ENCODE measurements around the gene MOSPD3. TPM values are rescaled to one million over a fixed set of nuclear protein-coding genes. Genes with fewer than 3 reads are reported as not detected.

Gene MOSPD3
- polyA plus RNA-seq, 3 donors = 13.1 to 25.6 (median 17.9) TPM

DNA sequence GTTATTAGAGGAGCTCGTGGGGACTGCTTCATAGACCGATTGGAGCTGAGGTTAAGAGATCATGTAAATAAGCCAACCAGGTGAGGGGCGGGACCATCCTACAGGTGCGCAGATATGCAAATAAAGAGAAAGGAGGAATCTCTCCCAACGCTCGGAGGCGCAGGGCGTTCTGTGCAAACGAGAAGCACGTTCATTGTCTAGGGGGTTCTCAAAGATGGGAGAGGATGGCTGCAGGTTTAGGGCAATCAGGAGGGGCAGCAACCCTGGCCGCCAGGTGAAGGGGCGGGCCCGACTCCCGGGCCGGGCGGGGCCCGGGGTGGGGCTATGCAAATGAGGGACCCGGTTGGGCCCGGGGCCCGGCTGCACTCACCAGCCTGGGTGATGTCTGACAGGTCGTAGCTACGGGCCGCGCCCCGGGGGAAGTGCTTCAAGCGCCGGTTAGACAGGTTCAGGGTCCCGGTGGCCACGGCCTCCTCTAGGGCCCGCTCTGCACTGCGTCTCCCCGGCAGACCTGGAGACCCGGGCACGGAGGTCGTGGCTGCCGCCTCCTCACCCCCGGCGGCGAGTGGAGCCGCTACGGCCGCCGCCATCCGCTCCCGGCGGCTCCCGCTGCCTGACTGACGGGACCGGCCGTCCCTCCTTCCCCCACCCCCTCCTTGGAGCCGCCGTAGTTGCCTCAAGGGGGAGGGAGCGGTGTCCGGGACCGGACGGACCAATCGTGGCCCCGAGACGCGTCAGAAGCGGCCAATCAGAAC lies 26.7 kb upstream of the MOSPD3 start, which contains the start of gene LRCH4:
Gene LRCH4, minus strand, starts transcription at position 619 of the 755 bp plus-strand sequence. Its CDS starts 29 bp downstream, at position 590.
- 0 to 1% (median 0%) methylated on average over 58 to 60 of the region's 61 CpGs for WGBS, 3 donors
- H3K27ac ChIP-seq (ENCODE audit: low read depth, low read length) = no peak within 1 kb of the TSS

DNA sequence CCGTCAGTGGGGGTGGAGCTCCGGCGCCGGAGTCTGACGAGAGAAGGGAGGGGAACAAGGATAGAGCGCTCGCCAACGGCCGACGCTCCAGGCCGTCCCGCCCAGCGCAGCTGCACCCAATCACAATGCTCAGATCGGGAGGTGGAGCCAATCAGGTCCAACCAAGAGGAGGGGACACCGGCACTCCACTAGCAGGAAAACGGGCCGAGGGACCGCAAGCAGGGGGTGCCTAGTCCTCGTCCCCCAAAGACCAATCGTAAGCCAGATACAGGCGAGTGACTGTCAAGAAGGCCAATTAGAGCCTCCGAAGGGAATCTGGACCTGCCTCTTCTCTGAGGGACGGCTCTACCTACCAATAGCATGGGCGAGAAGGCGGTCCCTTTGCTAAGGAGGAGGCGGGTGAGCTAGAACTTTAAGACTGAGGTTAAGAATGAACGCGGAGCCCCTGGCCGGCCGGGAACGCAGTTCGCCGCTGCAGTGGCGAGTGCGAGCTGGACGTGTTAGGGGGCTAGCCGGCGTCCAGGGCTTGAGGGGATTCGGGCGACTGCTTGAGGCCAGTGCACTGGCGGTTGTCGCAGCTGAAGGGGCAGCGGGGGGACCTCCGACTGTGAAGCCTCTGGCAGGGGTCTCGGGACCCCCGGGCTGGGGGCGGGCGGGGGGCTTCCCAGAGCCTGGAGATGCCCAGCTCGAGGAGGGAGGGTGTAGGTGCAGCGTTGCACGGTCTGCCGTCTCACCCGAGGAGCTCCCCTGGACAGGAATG lies 25.9 kb upstream of the MOSPD3 start, which contains the start of gene FBXO24:
Gene FBXO24, plus strand, starts transcription at position 63 of the 760 bp plus-strand sequence. Its CDS starts 298 bp downstream, at position 361.
- no peak within 1 kb of the TSS for H3K27ac ChIP-seq (ENCODE audit: low read depth, low read length)
- 0 to 1% (median 1%) methylated on average over 52 to 53 of the region's 53 CpGs for WGBS, 3 donors

DNA sequence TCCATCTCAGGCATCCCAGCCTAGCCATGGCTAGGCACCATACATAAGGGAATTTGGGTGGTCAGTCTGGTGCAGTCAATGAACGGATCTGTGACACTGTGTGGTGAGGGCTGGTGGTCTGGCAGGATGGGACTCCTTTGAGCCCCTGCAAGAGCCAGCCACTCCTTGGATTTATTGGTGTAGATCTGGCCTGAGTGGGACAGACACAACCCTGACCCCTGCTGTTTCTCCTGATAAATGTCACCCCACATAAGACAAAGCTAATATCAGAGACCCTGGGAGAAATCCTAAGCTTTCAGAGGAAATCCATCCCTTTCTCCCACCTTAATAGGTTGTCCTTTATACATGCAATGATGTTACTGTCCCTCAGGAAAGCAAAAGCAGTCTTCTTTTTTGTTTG lies 23.9 kb upstream of the MOSPD3 start:
- WGBS, 3 donors = 63 to 73% (median 65%) methylated on average over 1 of the region's 1 CpG

DNA sequence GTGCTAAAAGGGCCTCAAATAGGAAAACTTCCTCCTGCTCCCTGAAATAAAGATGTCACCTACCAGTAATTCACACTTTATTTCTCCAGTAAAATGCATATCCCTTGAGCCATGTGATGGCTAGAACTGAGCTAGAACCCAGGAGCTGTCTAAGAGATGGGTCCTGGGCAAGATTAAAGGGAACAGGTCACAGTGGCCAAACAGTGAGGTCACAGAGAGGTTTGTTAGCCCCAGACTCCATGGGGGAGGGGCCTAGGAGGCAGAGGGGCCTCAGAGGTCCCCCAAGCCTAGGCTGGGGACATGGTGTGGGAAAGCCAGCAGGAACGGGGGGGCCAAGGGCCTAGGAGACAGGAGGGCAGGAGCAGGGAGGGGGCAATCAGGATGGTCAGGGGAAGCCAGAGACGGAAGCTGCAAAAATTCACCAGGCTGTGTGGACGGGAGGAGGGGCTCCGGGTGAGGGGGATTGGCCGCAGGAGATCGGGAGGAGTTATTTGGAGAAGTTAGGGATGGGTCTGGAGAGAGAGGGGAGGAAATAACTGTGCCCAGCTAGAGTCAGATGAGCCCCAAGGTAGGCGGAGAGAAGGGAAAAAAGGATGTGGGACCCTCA lies 22.9 kb upstream of the MOSPD3 start:
- no peak overlapping the region for H3K27ac ChIP-seq (ENCODE audit: low read depth, low read length)

More for the DNA sequence above, 23.9 kb upstream of the MOSPD3 start:
- H3K27ac ChIP-seq (ENCODE audit: low read depth, low read length) = no peak overlapping the region

DNA sequence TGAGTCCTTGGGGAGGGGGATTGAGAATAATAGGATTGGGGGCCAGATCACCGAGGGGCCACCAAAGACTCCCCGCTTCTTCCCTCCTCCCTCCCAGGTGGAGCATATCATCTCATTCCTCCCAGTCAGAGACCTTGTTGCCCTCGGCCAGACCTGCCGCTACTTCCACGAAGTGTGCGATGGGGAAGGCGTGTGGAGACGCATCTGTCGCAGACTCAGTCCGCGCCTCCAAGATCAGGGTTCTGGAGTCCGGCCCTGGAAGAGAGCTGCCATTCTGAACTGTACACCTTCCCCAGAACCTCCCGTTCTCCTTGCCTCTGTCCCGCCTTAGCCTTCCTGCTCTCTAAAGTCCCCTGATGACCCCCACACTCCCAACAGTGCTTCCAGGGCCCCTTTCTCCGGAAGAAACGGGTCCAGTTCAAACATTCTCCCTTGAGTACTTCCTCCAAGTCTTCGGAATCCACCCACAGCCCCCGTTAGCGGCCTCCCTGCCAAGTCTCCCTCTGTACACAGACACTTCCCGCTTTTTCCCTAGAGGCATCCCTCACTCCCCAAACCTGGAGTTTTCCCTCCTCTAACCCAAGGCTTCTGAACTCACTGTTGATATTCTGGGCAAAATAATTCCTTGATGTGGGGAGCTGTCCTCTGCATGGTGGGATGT lies 22.1 kb upstream of the MOSPD3 start:
- no peak overlapping the region for H3K27ac ChIP-seq (ENCODE audit: low read depth, low read length)
- 24 to 55% (median 31%) methylated on average over 20 of the region's 20 CpGs for WGBS, 3 donors

More for the DNA sequence above, 22.9 kb upstream of the MOSPD3 start:
- WGBS, 3 donors = 36 to 42% (median 37%) methylated on average over 7 of the region's 7 CpGs

DNA sequence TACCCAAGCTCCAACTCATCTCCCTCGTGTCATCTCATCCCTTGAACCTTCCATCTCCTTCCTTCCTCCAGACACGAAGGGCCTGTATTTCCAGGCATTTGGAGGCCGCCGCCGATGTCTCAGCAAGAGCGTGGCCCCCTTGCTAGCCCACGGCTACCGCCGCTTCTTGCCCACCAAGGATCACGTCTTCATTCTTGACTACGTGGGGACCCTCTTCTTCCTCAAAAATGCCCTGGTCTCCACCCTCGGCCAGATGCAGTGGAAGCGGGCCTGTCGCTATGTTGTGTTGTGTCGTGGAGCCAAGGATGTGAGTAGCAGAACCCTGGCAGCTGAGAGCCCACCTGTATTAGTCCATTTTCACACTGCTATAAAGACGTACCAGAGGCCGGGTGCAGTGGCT lies 20.7 kb upstream of the MOSPD3 start:
- 89 to 94% (median 91%) methylated on average over 17 of the region's 17 CpGs for WGBS, 3 donors
- no peak overlapping the region for H3K27ac ChIP-seq (ENCODE audit: low read depth, low read length)

DNA sequence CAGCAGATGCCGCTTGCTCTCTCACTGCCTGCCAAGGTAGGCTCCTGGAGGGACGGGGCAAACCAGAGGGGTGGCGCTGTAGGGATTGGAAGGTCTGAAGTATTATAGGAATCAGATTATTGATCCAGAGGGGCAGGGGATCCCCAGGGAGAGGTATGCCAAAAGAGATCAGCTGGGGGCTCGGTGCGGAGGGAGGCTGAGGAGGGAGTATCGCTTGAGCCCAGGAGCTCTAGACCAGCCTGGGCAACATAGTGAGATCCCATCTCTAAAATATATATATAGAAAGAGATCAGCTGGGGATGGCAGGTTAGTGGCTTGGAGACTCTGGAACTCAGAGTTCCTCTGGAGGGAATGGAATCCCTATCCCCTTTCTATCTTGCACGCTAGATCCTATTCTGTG lies 17.2 kb upstream of the MOSPD3 start:
- WGBS, 3 donors = 95 to 98% (median 96%) methylated on average over 7 of the region's 7 CpGs

DNA sequence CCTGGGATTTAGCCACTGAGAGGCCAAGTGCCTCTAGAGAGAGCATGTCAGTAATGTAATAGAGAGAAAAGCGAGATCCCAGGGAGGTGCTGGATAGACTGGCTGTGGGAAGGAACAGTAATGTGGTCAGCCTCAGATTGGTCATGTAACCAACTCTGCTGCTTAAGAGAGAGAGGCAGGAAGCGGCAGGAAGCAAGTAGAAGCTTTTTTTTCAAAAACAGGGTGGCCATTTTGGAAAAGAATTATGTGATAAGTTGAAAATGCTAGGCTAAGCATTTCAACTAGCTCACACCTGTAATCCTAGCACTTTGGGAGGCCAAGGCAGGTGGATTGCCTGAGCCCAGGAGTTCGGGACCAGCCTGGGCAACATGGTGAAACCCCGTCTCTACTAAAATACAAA lies 13.9 kb upstream of the MOSPD3 start:
- WGBS, 3 donors = 83 to 85% (median 85%) methylated on average over 4 of the region's 4 CpGs
- H3K27ac ChIP-seq (ENCODE audit: low read depth, low read length) = no peak overlapping the region

More for the DNA sequence above, 17.2 kb upstream of the MOSPD3 start:
- H3K27ac ChIP-seq (ENCODE audit: low read depth, low read length) = no peak overlapping the region

DNA sequence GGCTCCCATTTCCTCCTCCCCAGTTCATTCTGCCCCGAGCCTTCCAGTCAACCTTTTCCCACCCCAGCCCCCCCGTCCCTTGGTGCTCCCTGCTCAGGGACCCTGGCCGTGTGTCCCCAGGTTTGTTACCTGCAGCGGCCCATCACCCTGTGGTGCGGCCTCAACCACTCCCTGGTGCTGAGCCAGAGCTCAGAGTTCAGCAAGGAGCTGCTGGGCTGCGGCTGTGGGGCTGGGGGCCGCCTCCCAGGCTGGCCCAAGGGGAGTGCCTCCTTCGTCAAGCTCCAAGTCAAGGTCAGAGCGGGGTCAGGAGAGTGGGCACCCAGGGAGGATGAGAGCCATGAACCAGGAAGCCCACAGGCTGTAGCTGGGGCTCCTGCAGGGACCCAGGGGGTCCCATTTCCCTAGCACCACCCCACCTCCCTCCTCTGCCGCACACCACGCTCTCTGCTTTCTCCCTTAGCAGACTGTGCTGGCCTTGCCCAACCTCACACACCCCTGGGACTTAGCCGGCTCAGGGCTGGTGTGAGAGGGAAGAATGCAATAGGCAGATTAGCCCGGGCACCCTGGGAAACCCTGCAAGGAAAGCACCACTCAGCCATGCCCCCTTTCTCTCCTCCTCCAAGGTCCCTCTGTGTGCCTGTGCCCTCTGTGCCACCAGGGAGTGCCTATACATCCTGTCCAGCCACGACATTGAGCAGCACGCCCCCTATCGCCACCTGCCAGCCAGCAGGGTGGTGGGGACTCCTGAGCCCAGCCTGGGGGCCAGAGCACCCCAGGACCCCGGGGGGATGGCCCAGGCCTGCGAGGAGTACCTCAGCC lies 12.2 kb upstream of the MOSPD3 start:
- WGBS, 3 donors = 62 to 74% (median 69%) methylated on average over 17 to 18 of the region's 18 CpGs
- no peak overlapping the region for H3K27ac ChIP-seq (ENCODE audit: low read depth, low read length)

DNA sequence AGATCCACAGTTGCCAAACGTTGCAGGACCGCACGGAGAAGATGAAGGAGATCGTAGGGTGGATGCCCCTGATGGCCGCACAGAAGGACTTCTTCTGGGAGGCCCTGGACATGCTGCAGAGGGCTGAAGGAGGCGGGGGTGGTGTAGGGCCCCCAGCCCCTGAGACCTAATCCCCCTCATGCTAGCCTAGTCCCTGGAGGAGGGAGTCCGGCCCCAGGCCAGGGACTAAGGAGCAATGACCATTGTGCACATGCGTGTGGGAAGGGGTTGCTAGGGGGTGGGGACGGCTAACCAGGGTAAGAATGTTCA lies 11.7 kb upstream of the MOSPD3 start:
- WGBS, 3 donors = 76 to 83% (median 80%) methylated on average over 9 of the region's 9 CpGs
- no peak overlapping the region for H3K27ac ChIP-seq (ENCODE audit: low read depth, low read length)

DNA sequence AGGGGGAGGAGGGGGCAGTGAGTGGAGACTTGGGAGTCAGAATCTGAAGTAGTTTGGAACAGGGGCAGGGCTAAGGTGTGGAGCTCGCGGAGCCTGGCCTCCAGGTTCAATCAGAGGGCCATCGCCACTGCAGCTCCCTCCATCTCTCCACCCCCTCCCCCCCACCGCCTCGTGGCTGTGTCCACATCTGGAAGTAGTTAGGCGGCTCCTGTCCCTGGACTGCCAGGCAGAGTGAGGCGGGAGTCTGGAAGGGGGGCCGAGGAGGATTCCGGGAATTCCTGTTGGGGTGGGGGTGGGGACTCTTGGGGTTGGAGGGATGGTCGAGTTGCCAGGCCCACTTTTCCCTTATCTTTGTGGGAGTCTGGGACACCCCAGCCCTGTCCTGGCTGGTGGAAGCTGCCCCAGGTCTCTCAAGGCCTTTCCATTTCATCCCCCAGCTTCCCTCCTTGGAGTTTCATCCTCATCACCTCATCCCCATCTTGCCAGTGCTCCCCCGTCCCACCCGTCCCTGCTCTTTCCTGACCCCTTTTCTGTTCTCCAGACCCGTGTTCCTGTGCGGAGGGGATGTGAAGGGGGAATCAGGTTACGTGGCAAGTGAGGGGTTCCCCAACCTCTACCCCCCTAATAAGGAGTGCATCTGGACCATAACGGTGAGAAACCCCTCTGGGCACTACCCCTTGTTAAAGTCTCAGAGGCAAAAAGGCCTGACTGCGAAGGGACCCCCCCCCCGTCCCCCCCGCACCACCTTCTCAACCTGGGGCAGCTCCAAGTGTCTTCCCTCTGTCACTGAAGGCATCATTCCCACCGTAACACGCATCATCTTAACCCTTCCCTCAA lies 9.2 kb upstream of the MOSPD3 start:
- no peak overlapping the region for H3K27ac ChIP-seq (ENCODE audit: low read depth, low read length)
- 45 to 53% (median 50%) methylated on average over 19 to 21 of the region's 21 CpGs for WGBS, 3 donors

DNA sequence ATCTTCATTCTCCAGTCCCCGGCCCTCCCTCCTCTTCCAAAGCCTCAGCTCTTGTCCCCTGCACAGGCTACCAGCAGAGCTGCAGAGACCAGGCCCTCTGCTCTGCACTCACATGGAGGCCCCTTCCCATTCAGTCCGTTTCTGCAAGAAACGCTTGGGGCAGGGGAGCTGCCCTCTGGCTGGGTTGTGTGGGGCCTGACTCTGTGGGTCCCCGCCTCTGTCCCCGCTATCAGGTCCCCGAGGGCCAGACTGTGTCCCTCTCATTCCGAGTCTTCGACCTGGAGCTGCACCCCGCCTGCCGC lies 8.7 kb upstream of the MOSPD3 start:
- WGBS, 3 donors = 14 to 20% (median 16%) methylated on average over 10 of the region's 10 CpGs
- H3K27ac ChIP-seq (ENCODE audit: low read depth, low read length) = peak overlapping the region; percentile 11

DNA sequence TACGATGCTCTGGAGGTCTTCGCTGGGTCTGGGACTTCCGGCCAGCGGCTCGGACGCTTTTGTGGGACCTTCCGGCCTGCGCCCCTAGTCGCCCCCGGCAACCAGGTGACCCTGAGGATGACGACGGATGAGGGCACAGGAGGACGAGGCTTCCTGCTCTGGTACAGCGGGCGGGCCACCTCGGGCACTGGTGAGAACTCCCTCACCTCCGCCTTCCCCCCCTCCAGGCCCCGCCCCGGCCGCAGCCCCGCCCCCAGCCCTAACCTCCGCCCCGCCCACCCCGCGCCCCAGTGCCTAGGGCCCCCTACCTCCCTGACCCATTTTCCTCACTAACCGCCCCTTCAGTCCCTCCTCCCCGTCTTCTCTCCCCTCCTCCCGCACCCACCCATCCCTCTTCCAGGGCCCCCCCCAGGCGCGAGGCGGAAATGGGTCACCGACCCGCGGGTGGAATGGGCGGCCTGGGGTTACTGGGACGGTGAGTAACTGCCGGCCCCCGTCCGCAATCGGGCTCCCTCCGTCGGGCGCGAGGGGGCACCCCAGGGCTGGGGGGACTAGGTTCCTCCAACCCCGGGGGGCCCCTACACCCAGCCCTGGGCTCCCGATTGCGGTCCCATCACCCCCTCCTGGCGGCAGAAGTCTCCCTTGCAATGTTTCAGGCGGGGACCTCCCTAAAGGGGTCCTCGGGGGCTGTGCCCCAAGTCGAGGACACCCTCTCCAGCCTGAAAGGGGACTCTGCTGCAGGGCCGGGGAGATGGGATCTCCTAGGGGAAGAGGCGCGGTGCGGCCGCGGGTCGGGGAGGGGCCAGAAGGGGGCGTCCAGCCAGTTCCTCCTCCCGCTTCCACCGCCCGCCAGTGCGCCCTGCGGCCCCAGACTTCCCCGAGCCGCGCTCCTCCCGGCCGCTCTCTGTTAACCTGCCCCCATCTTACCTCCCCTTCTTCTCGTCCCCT lies 8.0 kb upstream of the MOSPD3 start:
- peak overlapping the region; percentile 11 for H3K27ac ChIP-seq (ENCODE audit: low read depth, low read length)
- 1% methylated on average over 54 to 70 of the region's 70 CpGs for WGBS, 3 donors

DNA sequence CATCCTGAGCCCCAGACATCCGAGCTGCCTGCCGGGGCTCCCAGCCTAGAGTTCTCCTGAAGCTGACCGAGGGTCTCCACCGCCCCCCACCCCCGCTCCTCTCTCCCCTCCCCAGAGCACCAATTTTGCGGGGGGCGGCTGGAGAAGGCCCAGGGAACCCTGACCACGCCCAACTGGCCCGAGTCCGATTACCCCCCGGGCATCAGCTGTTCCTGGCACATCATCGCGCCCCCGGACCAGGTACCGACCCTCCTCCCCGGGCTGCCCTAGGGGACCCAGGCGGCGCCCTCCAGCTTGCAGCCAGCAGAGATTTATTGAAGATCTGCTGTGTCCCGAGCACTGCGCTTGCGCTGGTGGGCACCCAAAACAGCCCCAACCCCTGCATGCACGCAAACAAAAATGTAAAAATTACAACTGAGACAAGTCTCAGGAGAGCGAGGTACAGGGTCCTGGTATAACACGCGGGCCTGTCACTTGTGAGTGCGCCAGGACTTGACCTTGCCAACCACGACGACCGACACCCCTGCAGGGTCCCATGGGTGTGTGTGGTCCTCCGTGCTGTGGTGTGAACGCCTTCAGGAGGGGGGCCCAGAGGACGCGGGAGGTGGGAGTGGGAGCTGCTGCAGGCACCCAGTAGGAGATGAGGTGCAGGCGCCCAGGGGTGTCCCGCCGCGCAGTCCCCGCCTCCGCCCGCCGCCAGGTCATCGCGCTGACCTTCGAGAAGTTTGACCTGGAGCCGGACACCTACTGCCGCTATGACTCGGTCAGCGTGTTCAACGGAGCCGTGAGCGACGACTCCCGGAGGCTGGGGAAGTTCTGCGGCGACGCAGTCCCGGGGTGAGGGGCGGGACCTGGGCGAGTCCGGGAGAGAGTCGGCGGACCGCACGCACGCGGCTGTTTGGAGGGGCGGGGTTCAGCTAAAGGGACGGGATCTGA lies 7.1 kb upstream of the MOSPD3 start:
- H3K27ac ChIP-seq (ENCODE audit: low read depth, low read length) = no peak overlapping the region
- 13 to 29% (median 19%) methylated on average over 67 to 68 of the region's 68 CpGs for WGBS, 3 donors

DNA sequence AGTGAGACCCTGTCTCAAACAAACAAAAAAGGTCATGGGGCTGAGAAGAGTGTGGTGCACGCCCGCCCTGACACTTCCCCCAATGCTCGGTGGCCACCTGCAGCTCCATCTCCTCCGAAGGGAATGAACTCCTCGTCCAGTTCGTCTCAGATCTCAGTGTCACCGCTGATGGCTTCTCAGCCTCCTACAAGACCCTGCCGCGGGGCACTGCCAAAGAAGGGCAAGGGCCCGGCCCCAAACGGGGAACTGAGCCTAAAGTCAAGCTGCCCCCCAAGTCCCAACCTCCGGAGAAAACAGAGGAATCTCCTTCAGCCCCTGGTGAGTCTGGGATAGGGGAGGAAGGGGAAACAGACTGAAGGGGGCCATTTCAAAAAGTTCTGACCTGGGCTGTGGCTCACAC lies 6.0 kb upstream of the MOSPD3 start:
- 88 to 94% (median 90%) methylated on average over 12 of the region's 12 CpGs for WGBS, 3 donors
- H3K27ac ChIP-seq (ENCODE audit: low read depth, low read length) = no peak overlapping the region

Data from adipose tissue (tissue), 3 donors.